Calu3 (cell line): Measurements from ENCODE around the gene PRKCA. TPM values are rescaled to one million over a fixed set of nuclear protein-coding genes. Genes with fewer than 3 reads are reported as not detected.

Experiments used
- BruUV-seq: library from RNA; stranded (reverse); fragments of 400-500 nt; replicated peaks from 2 replicates; lab custom pipeline; 2021; lab: Mats Ljungman, UMichigan
- CTCF ChIA-PET: fragments of 300-600 bp; sonication (Branson Sonifier 250); formaldehyde crosslinking; loops from one replicate; lab custom pipeline; 2022; ENCODE audit warnings: antibody characterized with exemption; lab: Charles Lee
- DNase-seq: peaks from one replicate; pipeline ENCODE4 v3.0.0; 2022
- H3K27ac Mint-ChIP-seq: one replicate; pipeline ENCODE4 v1.8.0; 2022; ENCODE audit warnings: mixed read lengths; ENCODE audit not compliant: unreplicated experiment
- H3K27me3 Mint-ChIP-seq: one replicate; pipeline ENCODE4 v1.8.0; 2022; ENCODE audit warnings: mixed read lengths; ENCODE audit not compliant: unreplicated experiment
- H3K36me3 Mint-ChIP-seq: one replicate; pipeline ENCODE4 v1.8.0; 2022; ENCODE audit warnings: mild to moderate bottlenecking, moderate library complexity, mixed read lengths; ENCODE audit not compliant: insufficient read depth, unreplicated experiment
- H3K4me1 Mint-ChIP-seq: one replicate; pipeline ENCODE4 v1.8.0; 2022; ENCODE audit warnings: mild to moderate bottlenecking, low read depth, mixed read lengths; ENCODE audit not compliant: unreplicated experiment
- H3K4me3 Mint-ChIP-seq: one replicate; pipeline ENCODE4 v1.8.0; 2022; ENCODE audit warnings: mild to moderate bottlenecking, low read depth, moderate library complexity, mixed read lengths; ENCODE audit not compliant: unreplicated experiment
- H3K9me3 Mint-ChIP-seq: one replicate; pipeline ENCODE4 v1.8.0; 2022; ENCODE audit warnings: low read depth, mixed read lengths; ENCODE audit not compliant: unreplicated experiment
- intact Hi-C: fragments of 100-400 bp; cut with micrococcal nuclease; formaldehyde crosslinking; loops from one replicate; pipeline ENCODE4 v1.10.0; 2022; ENCODE audit not compliant: unreplicated experiment
- total RNA-seq: library from RNA; stranded (reverse); gene quantifications from 2 replicates; pipeline ENCODE4 v1.2.3, GENCODE V29; 2022
- TF ChIP-seq, protein P1 (sequence below): fragments of 200-600 bp; IDR thresholded peaks from one replicate; pipeline ENCODE4 v1.8.0; 2022; ENCODE audit warnings: antibody characterized with exemption; ENCODE audit not compliant: unreplicated experiment

The PRKCA gene
- total RNA-seq, 1 experiment from 2014 or later, result 126 TPM

DNA sequence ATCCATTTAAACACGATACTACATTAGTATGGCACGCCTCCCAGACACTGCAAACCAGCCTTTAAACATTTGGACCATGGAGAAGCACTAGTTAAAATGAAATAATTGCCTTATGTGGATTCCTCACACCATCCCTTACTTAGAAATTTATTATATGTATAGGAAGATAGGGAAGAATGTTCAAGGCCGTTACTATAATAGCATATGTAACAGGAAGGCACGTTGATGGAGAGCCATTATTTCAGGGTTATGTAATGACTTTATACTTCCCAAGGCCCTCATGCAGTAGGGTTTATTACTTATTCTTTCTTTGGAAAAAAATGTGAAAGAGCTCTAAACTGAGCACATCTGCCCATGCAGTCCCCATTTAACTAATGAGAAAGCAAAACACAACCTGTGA, 435.9 kb downstream of the PRKCA start:
- TF ChIP-seq, protein P1, sequence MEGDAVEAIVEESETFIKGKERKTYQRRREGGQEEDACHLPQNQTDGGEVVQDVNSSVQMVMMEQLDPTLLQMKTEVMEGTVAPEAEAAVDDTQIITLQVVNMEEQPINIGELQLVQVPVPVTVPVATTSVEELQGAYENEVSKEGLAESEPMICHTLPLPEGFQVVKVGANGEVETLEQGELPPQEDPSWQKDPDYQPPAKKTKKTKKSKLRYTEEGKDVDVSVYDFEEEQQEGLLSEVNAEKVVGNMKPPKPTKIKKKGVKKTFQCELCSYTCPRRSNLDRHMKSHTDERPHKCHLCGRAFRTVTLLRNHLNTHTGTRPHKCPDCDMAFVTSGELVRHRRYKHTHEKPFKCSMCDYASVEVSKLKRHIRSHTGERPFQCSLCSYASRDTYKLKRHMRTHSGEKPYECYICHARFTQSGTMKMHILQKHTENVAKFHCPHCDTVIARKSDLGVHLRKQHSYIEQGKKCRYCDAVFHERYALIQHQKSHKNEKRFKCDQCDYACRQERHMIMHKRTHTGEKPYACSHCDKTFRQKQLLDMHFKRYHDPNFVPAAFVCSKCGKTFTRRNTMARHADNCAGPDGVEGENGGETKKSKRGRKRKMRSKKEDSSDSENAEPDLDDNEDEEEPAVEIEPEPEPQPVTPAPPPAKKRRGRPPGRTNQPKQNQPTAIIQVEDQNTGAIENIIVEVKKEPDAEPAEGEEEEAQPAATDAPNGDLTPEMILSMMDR, result no peak
- no TSS peak for BruUV-seq
- H3K4me3 Mint-ChIP-seq, result no peak overlapping the region
- peaks cover 28% of the 10 kb centered on the region for H3K36me3 Mint-ChIP-seq
- intact Hi-C loops, result no loop called here
- H3K27me3 Mint-ChIP-seq, result no peaks in the 10 kb centered on the region
- H3K4me1 Mint-ChIP-seq, result no peaks in the 10 kb centered on the region
- H3K9me3 Mint-ChIP-seq, result no peaks in the 10 kb centered on the region
- H3K27ac Mint-ChIP-seq, result no peak overlapping the region
- CTCF ChIA-PET, result no interaction called here
- DNase-seq, result no peak

DNA sequence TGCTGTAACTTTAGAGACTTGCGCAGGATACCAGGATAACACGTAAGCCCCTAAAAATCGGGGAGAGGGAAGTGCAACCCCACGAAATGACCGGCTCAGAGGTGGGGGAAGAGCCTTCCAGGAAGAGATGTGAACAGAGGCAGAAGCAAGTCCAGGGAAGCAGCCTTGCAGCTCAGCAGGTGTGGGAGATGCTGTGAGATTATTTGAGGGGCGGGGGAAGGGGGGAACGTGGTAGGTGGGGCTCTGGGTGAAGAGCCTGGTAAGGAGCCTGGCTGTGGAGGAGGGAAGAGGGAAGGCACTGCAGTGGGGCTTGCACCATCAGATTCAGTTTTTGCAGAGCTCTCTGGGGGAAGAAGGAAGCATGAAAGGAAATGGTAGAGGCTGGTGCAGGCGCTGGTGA, 437.1 kb downstream of the PRKCA start:
- DNase-seq, result no peak
- Mint-ChIP-seq H3K4me3 (no peak overlapping the region), H3K36me3 (peaks cover 20% of the 10 kb centered on the region), H3K27ac (no peak overlapping the region), H3K4me1 (no peaks in the 10 kb centered on the region), H3K9me3 (no peaks in the 10 kb centered on the region), H3K27me3 (no peaks in the 10 kb centered on the region)
- intact Hi-C loops, result no loop called here
- no TSS peak for BruUV-seq
- CTCF ChIA-PET, result interaction anchor here (0.6 kb wide), 1 partner anchor 432 kb away, joined by 8 read pairs; no protein-coding TSS in a partner anchor
- TF ChIP-seq, protein P1, result no peak

DNA sequence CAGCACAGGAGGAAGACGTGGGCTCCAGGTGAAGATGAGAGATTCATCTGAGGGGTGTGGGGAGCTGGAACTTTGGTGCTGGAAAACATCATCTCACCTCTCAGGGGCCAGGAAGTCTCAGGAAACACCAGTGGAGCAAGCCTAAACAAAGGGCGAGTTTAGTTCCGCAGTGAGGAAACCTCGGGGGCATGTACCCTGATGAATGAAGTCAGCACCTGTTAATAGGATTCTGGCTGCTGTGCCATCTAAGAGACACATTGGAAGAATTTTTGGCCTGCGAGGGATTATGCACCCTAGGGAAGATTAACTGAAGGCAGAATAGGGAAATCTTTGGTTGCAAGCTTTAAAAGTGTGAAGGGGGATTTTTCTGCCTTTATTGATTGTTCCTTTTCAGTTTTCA, 437.8 kb downstream of the PRKCA start:
- Mint-ChIP-seq H3K4me1 (no peaks in the 10 kb centered on the region), H3K4me3 (no peak overlapping the region), H3K27ac (no peak overlapping the region), H3K9me3 (no peaks in the 10 kb centered on the region), H3K36me3 (peaks cover 23% of the 10 kb centered on the region), H3K27me3 (no peaks in the 10 kb centered on the region)
- BruUV-seq, result no TSS peak
- intact Hi-C loops, result no loop called here
- no peak for DNase-seq
- CTCF ChIA-PET, result no interaction called here
- TF ChIP-seq, protein P1, result no peak

DNA sequence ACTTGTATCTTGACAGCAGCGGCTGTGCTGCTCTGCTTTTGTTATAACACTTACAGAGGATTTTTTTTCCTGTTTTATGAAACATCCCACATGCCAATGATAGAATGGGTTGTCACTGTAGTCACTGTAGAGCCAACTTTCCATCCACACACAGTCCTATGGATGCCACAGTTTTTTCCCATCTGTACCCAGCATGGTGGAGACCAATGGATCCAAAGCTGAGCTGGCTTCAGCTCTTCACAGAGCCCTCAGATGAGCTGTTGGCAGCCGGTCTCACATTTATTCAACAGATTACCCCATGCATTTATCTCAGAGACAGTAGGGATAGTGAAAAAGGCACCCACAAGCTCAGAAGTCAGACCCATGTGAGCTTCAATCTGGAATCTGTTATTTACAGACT, 441.1 kb downstream of the PRKCA start:
- no TSS peak for BruUV-seq
- H3K27me3 Mint-ChIP-seq, result no peaks in the 10 kb centered on the region
- H3K4me1 Mint-ChIP-seq, result no peaks in the 10 kb centered on the region
- H3K4me3 Mint-ChIP-seq, result no peak overlapping the region
- H3K36me3 Mint-ChIP-seq, result peaks cover 21% of the 10 kb centered on the region
- no peak overlapping the region for H3K27ac Mint-ChIP-seq
- intact Hi-C loops, result no loop called here
- DNase-seq, result no peak
- TF ChIP-seq, protein P1, result no peak
- CTCF ChIA-PET, result no interaction called here
- H3K9me3 Mint-ChIP-seq, result no peaks in the 10 kb centered on the region
